KOPT-K1 (cell line): ENCODE results near the gene PTMA.
"Not testable (repeated sequence)": the region's sequence is repeated elsewhere in the genome, so short reads cannot be mapped to it uniquely, and the experiment has no call there.

Experiments used
- H3K27ac ChIP-seq: fragments of 200-600 bp; sonication (generic); 2 replicates; pipeline ENCODE4 v1.5.1; 2016; ENCODE audit warnings: antibody characterized with exemption, mild to moderate bottlenecking, low read depth, low read length; ENCODE audit not compliant: poor library complexity, severe bottlenecking
- H3K36me3 ChIP-seq: fragments of 200-600 bp; sonication (generic); 2 replicates; pipeline ENCODE4 v1.5.1; 2017; ENCODE audit warnings: antibody characterized with exemption, mild to moderate bottlenecking, low read length, moderate library complexity; ENCODE audit not compliant: insufficient read depth
- H3K9me3 ChIP-seq: fragments of 200-600 bp; sonication (generic); 2 replicates; pipeline ENCODE4 v1.5.1; 2017; ENCODE audit warnings: antibody characterized with exemption, low read length, mild to moderate bottlenecking; ENCODE audit not compliant: insufficient read depth, poor library complexity, severe bottlenecking

The PTMA gene

GRCh38 chr2:231706731-231707624, 1.3 kb upstream of the PTMA start:
- H3K27ac ChIP-seq, result peak overlapping the region; percentile 98
- H3K36me3 ChIP-seq, result peaks cover 31% of the 10 kb centered on the region
- no peaks in the 10 kb centered on the region for H3K9me3 ChIP-seq

- peak overlapping the region; percentile 98 for H3K27ac ChIP-seq
- no peaks in the 10 kb centered on the region for H3K9me3 ChIP-seq
- H3K36me3 ChIP-seq, result peaks cover 37% of the 10 kb centered on the region
Observed at GRCh38 chr2:231707625-231707926, 749 bp upstream of the PTMA start.

DNA sequence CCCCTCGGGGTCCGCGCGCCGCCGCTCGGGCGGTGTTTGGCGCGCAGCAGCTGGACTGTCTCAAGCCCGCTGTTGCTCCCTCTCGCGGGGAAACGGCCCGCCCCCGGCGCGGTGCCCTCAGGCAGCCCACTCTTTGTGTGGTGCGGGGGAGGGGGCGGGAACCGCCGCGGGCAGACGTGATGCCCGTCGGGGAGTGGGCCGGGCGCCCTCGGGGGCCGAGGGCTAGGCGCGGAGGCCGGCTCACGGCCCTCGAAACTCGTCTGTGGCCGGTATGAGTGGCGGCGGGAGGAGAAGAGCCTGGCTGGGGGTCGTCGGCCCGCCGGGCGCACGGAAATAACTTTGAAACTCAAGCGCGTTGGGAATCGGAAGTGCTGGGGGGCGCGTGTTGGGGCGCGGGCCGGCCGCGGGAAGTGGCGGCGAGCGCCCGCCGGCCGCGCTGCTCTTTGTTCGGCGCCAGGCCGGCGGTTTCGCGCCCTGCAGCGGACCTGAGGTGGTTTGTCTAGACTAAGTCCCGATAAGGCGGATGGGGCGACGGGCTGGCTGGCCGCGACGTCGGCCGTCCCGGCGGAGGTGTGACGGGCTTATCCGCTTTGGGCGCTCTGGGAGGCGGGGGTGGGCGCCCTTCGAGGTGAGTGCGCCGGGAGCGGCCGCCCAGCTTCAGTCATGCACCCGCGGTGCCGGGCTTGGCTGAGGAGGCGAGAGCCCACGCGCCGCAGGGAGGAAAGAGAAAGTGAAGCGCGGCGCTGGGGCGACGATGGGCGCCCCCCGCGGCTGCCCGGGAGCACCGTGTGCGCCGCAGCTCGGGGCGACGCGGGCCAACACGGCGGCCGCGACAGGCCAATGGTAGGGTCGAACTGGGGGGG, 679 bp downstream of the PTMA start:
- peaks cover 48% of the 10 kb centered on the region for H3K36me3 ChIP-seq
- H3K9me3 ChIP-seq, result no peaks in the 10 kb centered on the region
- H3K27ac ChIP-seq, result peak overlapping the region; percentile 98

DNA sequence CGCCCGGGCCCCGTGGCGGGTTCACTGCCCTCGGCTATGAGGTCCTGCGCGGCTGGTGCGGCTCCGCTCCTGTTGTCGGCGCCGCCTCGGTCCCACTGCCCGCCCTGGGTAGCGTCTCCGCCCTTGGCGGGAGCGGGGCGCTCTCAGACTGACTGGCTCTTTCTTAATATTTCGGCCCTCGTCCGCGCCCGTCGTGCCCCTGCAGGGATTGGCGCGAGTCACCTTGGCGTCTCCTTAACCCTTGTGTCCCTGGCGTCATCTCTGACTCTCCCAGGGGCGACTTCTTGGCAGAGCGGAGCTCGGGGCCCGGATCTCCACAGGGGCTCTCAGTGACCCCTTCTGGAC, 1.3 kb downstream of the PTMA start:
- Histone ChIP-seq H3K27ac (peak overlapping the region; percentile 98), H3K9me3 (no peaks in the 10 kb centered on the region), H3K36me3 (peaks cover 54% of the 10 kb centered on the region)

- no peaks in the 10 kb centered on the region for H3K9me3 ChIP-seq
- H3K27ac ChIP-seq, result peak overlapping the region; percentile 98
- peaks cover 55% of the 10 kb centered on the region for H3K36me3 ChIP-seq
Observed at GRCh38 chr2:231709981-231710798, 1.9 kb downstream of the PTMA start.

DNA sequence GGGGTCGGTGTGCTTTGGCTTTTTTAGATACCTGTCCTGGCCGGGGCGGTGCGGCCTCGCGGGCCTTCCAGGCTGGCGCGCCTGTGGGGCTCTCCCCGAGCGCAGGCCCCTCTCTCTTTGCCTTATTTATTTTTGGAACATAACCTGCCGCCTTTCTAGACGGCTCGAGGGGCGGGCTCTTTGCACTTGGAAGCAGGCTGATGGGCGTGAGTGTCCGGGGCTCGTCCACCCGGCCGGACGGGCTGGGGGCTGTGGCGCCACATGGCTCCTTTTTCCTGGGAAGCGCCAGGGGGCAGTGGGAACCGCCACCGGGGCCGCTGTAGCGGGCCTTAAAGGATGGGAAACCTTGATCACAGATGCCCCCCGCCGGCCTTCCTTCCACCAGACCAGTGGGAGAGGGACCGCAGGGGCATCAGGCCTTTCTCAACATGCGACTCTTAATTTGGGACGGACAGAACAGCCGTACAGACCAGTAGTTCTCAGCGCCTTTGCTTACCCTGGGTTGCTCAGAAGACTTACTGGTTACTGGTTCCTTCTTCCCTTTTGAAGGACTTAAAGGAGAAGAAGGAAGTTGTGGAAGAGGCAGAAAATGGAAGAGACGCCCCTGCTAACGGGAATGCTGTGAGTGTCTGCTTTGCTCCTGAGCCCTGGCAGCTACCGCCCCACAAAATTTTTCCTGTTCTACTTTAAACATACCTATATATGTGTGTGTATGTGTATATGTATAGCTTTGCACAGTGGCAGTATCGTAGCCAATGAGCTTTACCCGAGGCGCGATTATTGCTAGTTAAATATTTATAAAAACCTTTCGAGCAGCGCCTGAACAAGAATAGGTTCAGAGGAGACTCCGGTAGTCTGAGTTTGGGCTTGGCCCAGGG, 2.7 kb downstream of the PTMA start:
- no peaks in the 10 kb centered on the region for H3K9me3 ChIP-seq
- peaks cover 63% of the 10 kb centered on the region for H3K36me3 ChIP-seq
- peak overlapping the region; percentile 98 for H3K27ac ChIP-seq

DNA sequence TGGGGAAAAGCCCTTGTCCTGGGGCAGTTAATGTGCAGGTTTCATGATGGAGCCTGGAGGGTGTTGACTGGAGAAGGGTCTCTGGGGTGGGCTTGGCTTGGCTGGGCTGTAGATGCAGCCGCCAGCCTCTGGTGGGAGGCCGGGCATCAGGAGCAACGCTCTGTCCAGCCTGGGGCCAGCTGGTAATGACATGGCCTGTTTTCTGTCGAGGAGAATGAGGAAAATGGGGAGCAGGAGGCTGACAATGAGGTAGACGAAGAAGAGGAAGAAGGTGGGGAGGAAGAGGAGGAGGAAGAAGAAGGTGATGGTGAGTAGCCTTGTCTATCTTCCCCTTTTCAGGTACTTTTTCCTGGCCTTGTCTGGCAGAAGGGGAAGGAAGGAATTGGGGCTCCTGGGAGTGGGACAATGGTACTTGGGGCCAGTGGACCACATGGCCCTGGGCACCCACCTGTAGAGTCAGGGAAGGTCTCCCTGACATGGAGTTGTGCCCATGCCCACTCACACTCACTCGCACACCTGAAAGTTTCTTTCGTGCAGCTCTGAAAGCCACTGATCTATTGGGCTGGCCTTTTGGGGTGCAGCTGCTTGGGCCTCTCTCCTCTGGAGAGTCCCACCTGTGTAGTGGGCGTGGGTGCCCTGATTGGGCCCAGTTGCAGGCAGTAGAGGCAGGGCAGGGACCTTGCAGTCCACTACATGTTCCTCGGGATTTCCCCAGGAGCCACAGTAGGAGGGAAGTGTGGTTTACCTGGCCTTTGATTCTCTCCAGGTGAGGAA, 3.5 kb downstream of the PTMA start:
- Histone ChIP-seq H3K9me3 (no peaks in the 10 kb centered on the region), H3K36me3 (peaks cover 63% of the 10 kb centered on the region), H3K27ac (peak overlapping the region; percentile 98)

DNA sequence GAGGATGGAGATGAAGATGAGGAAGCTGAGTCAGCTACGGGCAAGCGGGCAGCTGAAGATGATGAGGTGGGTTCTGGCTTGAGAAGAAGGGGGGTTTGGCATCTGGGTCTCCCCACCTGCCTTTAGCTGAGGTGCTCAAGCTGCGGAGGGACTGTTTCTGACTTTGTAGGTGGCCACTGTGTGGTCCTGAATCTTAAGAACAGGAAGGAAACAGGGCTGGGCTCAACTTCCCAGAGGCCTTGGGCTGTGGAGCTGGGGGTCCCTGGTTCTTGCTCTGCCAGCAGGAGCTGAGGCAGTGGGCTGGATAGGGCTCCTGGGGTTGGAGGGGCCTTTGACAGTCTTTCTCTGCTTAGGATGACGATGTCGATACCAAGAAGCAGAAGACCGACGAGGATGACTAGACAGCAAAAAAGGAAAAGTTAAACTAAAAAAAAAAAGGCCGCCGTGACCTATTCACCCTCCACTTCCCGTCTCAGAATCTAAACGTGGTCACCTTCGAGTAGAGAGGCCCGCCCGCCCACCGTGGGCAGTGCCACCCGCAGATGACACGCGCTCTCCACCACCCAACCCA, 4.2 kb downstream of the PTMA start:
- Histone ChIP-seq H3K36me3 (peaks cover 63% of the 10 kb centered on the region), H3K27ac (peak overlapping the region; percentile 98)
- not testable (repeated sequence) for H3K9me3 ChIP-seq

GRCh38 chr2:231713406-231713729, 5.0 kb downstream of the PTMA start:
- H3K9me3 ChIP-seq, result not testable (repeated sequence)
- peaks cover 63% of the 10 kb centered on the region for H3K36me3 ChIP-seq
- peak overlapping the region; percentile 36 for H3K27ac ChIP-seq

DNA sequence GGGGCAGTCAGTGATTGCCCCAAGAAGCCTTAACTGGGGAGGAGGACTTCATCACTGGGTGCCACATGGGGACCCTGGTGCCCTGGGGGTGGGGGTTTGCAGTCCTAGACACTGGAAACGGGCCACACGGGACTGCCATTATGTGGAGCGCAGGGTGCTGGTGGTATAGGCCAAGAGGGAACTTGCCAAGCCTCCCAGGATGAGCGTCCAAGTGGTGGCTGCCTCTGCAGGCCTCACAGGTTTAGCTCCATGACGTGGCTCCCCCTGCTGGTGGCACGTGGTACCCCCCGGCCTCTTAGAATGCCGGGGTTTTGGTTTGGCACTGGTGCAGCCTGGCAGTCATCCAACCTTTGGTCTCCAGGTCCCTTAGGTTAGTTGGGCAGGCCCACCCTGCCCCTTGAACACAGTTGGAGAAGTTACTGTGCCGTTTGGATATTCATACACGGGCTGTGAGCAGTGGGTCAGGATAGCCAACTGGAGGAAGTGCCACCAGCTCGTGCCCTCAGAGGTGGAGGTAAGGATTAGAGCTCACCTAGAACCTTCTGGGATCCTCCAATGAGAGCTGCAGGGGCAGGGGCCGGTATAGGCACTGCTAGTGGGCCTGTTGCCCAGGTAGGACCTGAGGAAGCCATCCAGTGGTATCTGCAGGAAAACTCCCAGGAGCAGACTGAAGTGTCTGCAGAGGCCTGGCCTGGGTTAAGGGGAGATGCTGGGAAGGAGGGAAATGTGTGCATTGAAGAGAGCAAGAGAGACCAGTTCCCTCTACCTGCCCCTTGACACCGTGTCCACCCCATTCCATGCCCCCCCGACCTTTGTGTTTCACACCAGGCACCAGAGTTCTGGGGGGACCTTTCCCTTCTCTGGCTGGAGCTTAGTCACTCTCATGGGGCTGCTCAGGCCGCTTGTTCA, 5.7 kb downstream of the PTMA start:
- H3K27ac ChIP-seq, result peak overlapping the region; percentile 36

GRCh38 chr2:231714639-231715498, 6.5 kb downstream of the PTMA start:
- Histone ChIP-seq H3K36me3 (peaks cover 50% of the 10 kb centered on the region), H3K27ac (peak overlapping the region; percentile 36), H3K9me3 (no peaks in the 10 kb centered on the region)

More for the DNA sequence above, 5.7 kb downstream of the PTMA start:
- peaks cover 59% of the 10 kb centered on the region for H3K36me3 ChIP-seq
- no peaks in the 10 kb centered on the region for H3K9me3 ChIP-seq

DNA sequence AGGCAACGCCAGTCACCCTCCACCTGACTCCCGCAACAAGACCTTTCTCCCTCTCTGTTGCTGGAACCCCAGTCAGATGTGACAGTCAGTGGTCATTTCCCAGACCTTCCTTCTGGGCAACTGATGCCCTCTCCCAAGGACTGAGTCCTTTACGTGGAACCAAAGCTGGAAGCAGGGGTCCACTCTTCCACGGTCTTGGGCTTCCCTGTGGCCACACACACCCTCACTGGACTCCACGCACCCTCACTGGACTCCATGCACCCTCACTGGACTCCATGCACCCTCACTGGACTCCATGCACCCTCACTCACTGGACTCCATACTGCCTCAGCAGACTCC, 7.1 kb downstream of the PTMA start:
- H3K36me3 ChIP-seq, result peaks cover 47% of the 10 kb centered on the region
- H3K9me3 ChIP-seq, result no peaks in the 10 kb centered on the region
- H3K27ac ChIP-seq, result no peak overlapping the region
